K562 (cell line): Measurements from ENCODE around the gene ARHGEF3. TPM values are rescaled to one million over a fixed set of nuclear protein-coding genes. Genes with fewer than 3 reads are reported as not detected.

Experiments used
- ATAC-seq: fragments of 200-7000 bp; cut with Tn5 transposase; 3 replicates; pipeline ENCODE4 v1.9.1; 2020; ENCODE audit warnings: moderate library complexity
- BruUV-seq: library from RNA; stranded (reverse); fragments of 400-500 nt; replicated peaks from 2 replicates; lab custom pipeline; 2021; lab: Mats Ljungman, UMichigan
- CTCF ChIA-PET: fragments of 300-600 bp; formaldehyde crosslinking; extraction: SDS; loops from one replicate; lab custom pipeline; 2021; ENCODE audit warnings: low intra/inter-chr PET ratio; lab: Yijun Ruan, JAX
- POLR2A ChIA-PET: fragments of 300-600, 350-650 bp; sonication (Branson Sonifier 250); formaldehyde crosslinking; extraction: SDS; loops from one replicate; lab custom pipeline; 2021; ENCODE audit warnings: antibody characterized with exemption, inconsistent platforms; lab: Yijun Ruan, JAX
- DNase-seq, 4 experiments: peaks; one replicate each; pipeline versions ENCODE4 v3.0.0 to v3.0.0-alpha.2; 2011 to 2018; ENCODE audit warnings: low spot score in 3 of 4, mixed read lengths in 3 of 4; ENCODE audit errors: extremely low read depth in 1 of 4
- FAIRE-seq: peaks from 2 replicates; lab custom pipeline; 2011; peaks lifted over from hg19 to GRCh38; lab: Jason Lieb, UNC
- H2AFZ ChIP-seq: 2 replicates; pipeline ENCODE4 v1.6.0; 2011; ENCODE audit warnings: low read depth, low read length, control low read depth, inconsistent platforms
- H3K27ac ChIP-seq: fragments of 200-600 bp; 3 replicates; pipeline ENCODE4 v1.8.0; 2011; ENCODE audit warnings: low read depth, mild to moderate bottlenecking, control low read depth, inconsistent platforms, low read length, moderate library complexity, mixed read lengths; ENCODE audit errors: extremely low read depth
- H3K27me3 ChIP-seq, 2 experiments: fragments of 300-600 bp in 1 of 2; 2 replicates in 1 of 2; 3 replicates in 1 of 2; pipeline versions ENCODE4 v1.6.0 to v1.8.0; 2011; ENCODE audit warnings: inconsistent platforms in 2 of 2, low read length in 2 of 2, mild to moderate bottlenecking in 1 of 2, mixed read lengths in 1 of 2, moderate library complexity in 1 of 2; ENCODE audit not compliant: control insufficient read depth in 2 of 2, insufficient read depth in 2 of 2
- H3K36me3 ChIP-seq: fragments of 300-600 bp; 3 replicates; pipeline ENCODE4 v1.8.0; 2011; ENCODE audit warnings: mild to moderate bottlenecking, low read length, inconsistent platforms; ENCODE audit not compliant: control insufficient read depth, insufficient read depth
- H3K4me1 ChIP-seq, 2 experiments: fragments of 200-600 bp in 1 of 2; replicated peaks in 1 of 2; 2 replicates in 1 of 2; 3 replicates in 1 of 2; pipeline versions ENCODE4 v1.5.1 to v1.8.0; 2011; ENCODE audit warnings: inconsistent platforms in 2 of 2, low read length in 2 of 2, mild to moderate bottlenecking in 1 of 2, mixed read lengths in 1 of 2, moderate library complexity in 1 of 2; ENCODE audit not compliant: control insufficient read depth in 2 of 2, insufficient read depth in 2 of 2
- H3K4me2 ChIP-seq: 2 replicates; pipeline ENCODE4 v1.6.1; 2011; ENCODE audit warnings: low read length, control low read depth, inconsistent platforms, mixed read lengths; ENCODE audit not compliant: insufficient read depth
- H3K4me3 ChIP-seq: fragments of 200-600 bp; sonication (generic), shearing (Covaris generic); 2 replicates; pipeline ENCODE4 v1.5.1; 2016; ENCODE audit warnings: control low read depth, inconsistent platforms
- H3K79me2 ChIP-seq: fragments of 200-600 bp; 3 replicates; pipeline ENCODE4 v1.8.0; 2011; ENCODE audit warnings: low read length, inconsistent platforms; ENCODE audit not compliant: control insufficient read depth, insufficient read depth
- H3K9ac ChIP-seq, 2 experiments: 2 replicates each; pipeline versions ENCODE4 v1.6.0 to v1.6.1; 2011; ENCODE audit warnings: low read depth in 2 of 2, low read length in 2 of 2, control low read depth in 1 of 2, inconsistent platforms in 1 of 2, mild to moderate bottlenecking in 1 of 2, mixed read lengths in 1 of 2; ENCODE audit not compliant: insufficient read depth in 1 of 2
- H3K9me1 ChIP-seq: one replicate; pipeline ENCODE4 v1.6.0; 2011; ENCODE audit warnings: inconsistent platforms, mild to moderate bottlenecking, low read length, moderate library complexity; ENCODE audit not compliant: control insufficient read depth, insufficient read depth
- H3K9me3 ChIP-seq: replicated peaks from 2 replicates; pipeline ENCODE4 v1.5.1; 2011; ENCODE audit warnings: low read depth, low read length, inconsistent platforms; ENCODE audit not compliant: control insufficient read depth, insufficient read depth
- H4K20me1 ChIP-seq: replicated peaks from 2 replicates; pipeline ENCODE4 v1.6.1; 2011; ENCODE audit warnings: low read length, inconsistent platforms, mixed read lengths; ENCODE audit not compliant: control insufficient read depth, insufficient read depth
- HNRNPL ChIP-seq: fragments of 200-400 bp; formaldehyde crosslinking; IDR thresholded peaks from 2 replicates; pipeline ENCODE4 v1.6.1; 2017; ENCODE audit warnings: low read depth, mild to moderate bottlenecking, low read length
- MXI1 ChIP-seq: IDR thresholded peaks from 2 replicates; pipeline ENCODE4 v1.6.1; 2011; ENCODE audit warnings: low read depth, mild to moderate bottlenecking, improper control_type of control experiment, low read length
- MYC ChIP-seq, 2 experiments: fragments of 250-450 bp in 1 of 2; sonication (Bioruptor Pico) in 1 of 2; IDR thresholded peaks; 2 replicates each; pipeline versions ENCODE4 v1.5.1 to v1.6.1; 2012 to 2021; ENCODE audit warnings: low read depth in 2 of 2, borderline replicate concordance in 1 of 2, improper control_type of control experiment in 1 of 2, low read length in 1 of 2, mild to moderate bottlenecking in 1 of 2, moderate library complexity in 1 of 2
- POLR2G ChIP-seq: fragments of 200-400 bp; formaldehyde crosslinking; IDR thresholded peaks from 2 replicates; pipeline ENCODE4 v1.6.1; 2017; ENCODE audit warnings: low read depth, mild to moderate bottlenecking, antibody characterized with exemption, low read length, moderate library complexity
- PRMT5 ChIP-seq: sonication (generic); formaldehyde crosslinking; IDR thresholded peaks from 2 replicates; pipeline ENCODE4 v1.5.0; 2020; ENCODE audit warnings: missing genetic modification reagents
- PTBP1 ChIP-seq: fragments of 200-400 bp; formaldehyde crosslinking; IDR thresholded peaks from 2 replicates; pipeline ENCODE4 v1.6.1; 2017; ENCODE audit warnings: low read depth, low read length
- SNIP1 ChIP-seq: fragments of 450-650 bp; IDR thresholded peaks from 2 replicates; pipeline ENCODE4 v1.7.1; 2017; ENCODE audit warnings: low read depth, mild to moderate bottlenecking
- SRSF1 ChIP-seq: fragments of 200-400 bp; formaldehyde crosslinking; IDR thresholded peaks from 2 replicates; pipeline ENCODE4 v1.6.1; 2017; ENCODE audit warnings: mild to moderate bottlenecking, low read depth, low read length, moderate library complexity
- SRSF3 ChIP-seq: fragments of 200-400 bp; formaldehyde crosslinking; IDR thresholded peaks from 2 replicates; pipeline ENCODE4 v1.6.1; 2016; ENCODE audit warnings: mild to moderate bottlenecking, low read length, moderate library complexity; ENCODE audit not compliant: insufficient read depth
- ZKSCAN3 ChIP-seq: fragments of 250-450 bp; sonication (Bioruptor Pico); IDR thresholded peaks from 2 replicates; pipeline ENCODE4 v1.4.0; 2020
- ZNF436 ChIP-seq: fragments of 250-450, 450-650 bp; sonication (Bioruptor Pico); formaldehyde crosslinking; IDR thresholded peaks from 2 replicates; pipeline ENCODE4 v1.7.0; 2020; ENCODE audit warnings: mild to moderate bottlenecking
- ZNF76 ChIP-seq: fragments of 250-450 bp; sonication (Bioruptor Pico); IDR thresholded peaks from 2 replicates; pipeline ENCODE4 v1.4.0; 2020; ENCODE audit warnings: mild to moderate bottlenecking, moderate library complexity, borderline replicate concordance
- WGBS: fragments of 100-300 bp; shearing (Covaris generic); methylation state at CpG from one replicate; pipeline ENCODE4 v1.1.6; 2016; ENCODE audit warnings: low coverage, mixed read lengths; ENCODE audit not compliant: insufficient coverage; ENCODE audit errors: missing lambda C conversion rate; 5-methylcytosine and 5-hydroxymethylcytosine counted together
- in situ Hi-C: fragments of 300-500 bp; cut with MboI; formaldehyde crosslinking; loops from 4 replicates; pipeline ENCODE4 v1.15.0; 2018; ENCODE audit warnings: inconsistent platforms, mixed read lengths
- intact Hi-C: fragments of 100-400 bp; cut with micrococcal nuclease; formaldehyde crosslinking; loops from 2 replicates; pipeline ENCODE4 v1.14.2; 2022
- polyA plus RNA-seq, 8 experiments: library from polyadenylated mRNA; depleted of rRNA in 4 of 8; stranded (reverse) in 5 of 8; unstranded in 3 of 8; fragments of >200 nt; fragmentation: Nextera tagmentation in 2 of 8; fragmentation: Illumina TruSeq in 1 of 8; extraction: Ambion mirVana in 2 of 8; extraction: Trizol in 1 of 8; gene quantifications; 2 replicates each; pipeline versions ENCODE4 v1.2.1 to v1.2.3, GENCODE V29; 2011 to 2014; ENCODE audit warnings: inconsistent platforms in 1 of 8, missing spikeins in 1 of 8
- total RNA-seq, 7 experiments: library from RNA; depleted of rRNA in 6 of 7; stranded (reverse); fragments of >200 nt in 6 of 7; fragmentation: Illumina TruSeq in 2 of 7; extraction: Trizol in 2 of 7; gene quantifications; 2 replicates each; pipeline versions ENCODE4 v1.2.1 to v1.2.3, GENCODE V29; 2011 to 2021; ENCODE audit warnings: low replicate concordance in 1 of 7
- TF ChIP-seq, protein P1 (sequence below): fragments of 450-650 bp; IDR thresholded peaks from 2 replicates; pipeline ENCODE4 v1.6.1; 2016
- TF ChIP-seq, protein P2 (sequence below): fragments of 250-450 bp; sonication (Bioruptor Pico); IDR thresholded peaks from 2 replicates; pipeline ENCODE4 v1.8.0; 2021; ENCODE audit warnings: moderate library complexity, mild to moderate bottlenecking, inconsistent platforms
- TF ChIP-seq, protein P3 (sequence below): fragments of 250-450 bp; sonication (Bioruptor Pico); IDR thresholded peaks from 2 replicates; pipeline ENCODE4 v1.5.0; 2020; ENCODE audit warnings: mild to moderate bottlenecking

ARHGEF3 gene
- total and polyA plus RNA-seq, 9 of the 15 experiments (the other 6 are each of a cell fraction or from before 2014, with no cell fraction given), result 0.77 to 2.7 (median 1.4) TPM

DNA sequence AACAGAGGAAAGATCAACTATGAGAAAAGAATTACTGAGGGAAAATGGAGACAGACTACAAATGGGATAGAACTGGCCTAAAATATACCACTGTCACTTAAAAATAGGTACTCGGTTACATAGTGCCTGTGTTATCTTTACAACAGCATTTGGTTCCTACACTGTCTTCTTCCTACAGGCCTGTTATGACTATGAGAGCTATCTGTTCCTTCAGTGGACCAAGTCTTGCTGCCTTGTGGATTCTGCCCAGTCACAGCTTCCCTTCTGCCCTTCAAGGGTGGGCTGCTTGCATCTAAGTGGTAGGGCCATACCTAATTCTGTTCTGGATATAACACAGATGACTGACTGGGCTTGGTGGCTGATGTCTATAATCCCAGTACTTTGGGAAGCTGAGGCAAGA, 13.8 kb upstream of the ARHGEF3 start:
- Histone ChIP-seq H3K9ac (no peak overlapping the region), H3K27ac (no peak overlapping the region), H3K9me3 (no peaks in the 10 kb centered on the region), H3K36me3 (no peaks in the 10 kb centered on the region), H3K79me2 (no peaks in the 10 kb centered on the region), H2AFZ (no peak overlapping the region), H3K4me2 (no peak overlapping the region), H3K4me1 (no peaks in the 10 kb centered on the region), H3K9me1 (no peaks in the 10 kb centered on the region), H3K27me3 (no peaks in the 10 kb centered on the region), H3K4me3 (no peak overlapping the region), H4K20me1 (no peaks in the 10 kb centered on the region)
- intact Hi-C loops, result no loop called here
- 0% methylated on average over 1 of the region's 1 CpG for WGBS
- ATAC-seq, result no peak
- in situ Hi-C loops, result no loop called here
- CTCF ChIA-PET, result no interaction called here
- FAIRE-seq, result no peak
- no peak for DNase-seq
- POLR2A ChIA-PET, result interaction anchor here (0.6 to 0.7 kb wide), 2 partner anchors 14 to 138 kb away, joined by 3 to 4 read pairs; partner anchors contain the start of gene ARHGEF3
- BruUV-seq, result no TSS peak
- no peak for TF ChIP-seq PRMT5 (CRISPR knock-in tag)
- no peak for TF ChIP-seq ZNF76 (CRISPR knock-in tag)

DNA sequence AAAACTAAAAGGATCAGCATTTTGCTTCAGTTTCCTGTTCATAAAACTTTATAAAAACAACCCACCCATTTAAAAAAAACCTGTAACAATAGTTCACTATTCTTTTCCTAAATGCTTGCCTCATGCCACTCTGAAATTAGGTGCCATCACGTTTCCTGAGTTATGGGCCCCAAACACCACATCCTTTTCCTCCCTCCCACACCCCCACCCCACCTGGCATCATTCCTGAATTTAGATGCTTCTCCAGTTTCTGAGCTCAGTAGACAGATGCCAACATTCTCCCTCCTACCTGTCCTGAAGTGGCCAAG, 11.9 kb upstream of the ARHGEF3 start:
- Histone ChIP-seq H3K4me1 (no peaks in the 10 kb centered on the region), H3K79me2 (no peaks in the 10 kb centered on the region), H3K36me3 (no peaks in the 10 kb centered on the region), H3K4me3 (no peak overlapping the region), H3K4me2 (no peak overlapping the region), H3K9ac (no peak overlapping the region), H3K9me3 (no peaks in the 10 kb centered on the region), H3K9me1 (no peaks in the 10 kb centered on the region), H2AFZ (no peak overlapping the region), H3K27me3 (no peaks in the 10 kb centered on the region), H4K20me1 (no peaks in the 10 kb centered on the region), H3K27ac (no peak overlapping the region)
- FAIRE-seq, result no peak
- in situ Hi-C loops (no loop called here), intact Hi-C loops (no loop called here)
- CTCF ChIA-PET, result no interaction called here
- WGBS, result 20% methylated on average over 1 of the region's 1 CpG
- no peak for DNase-seq
- POLR2A ChIA-PET, result interaction anchor here (0.9 kb wide), 1 partner anchor 8 kb away, joined by 3 read pairs; no protein-coding TSS in a partner anchor
- no TSS peak for BruUV-seq
- ATAC-seq, result no peak
- TF ChIP-seq, protein P1, sequence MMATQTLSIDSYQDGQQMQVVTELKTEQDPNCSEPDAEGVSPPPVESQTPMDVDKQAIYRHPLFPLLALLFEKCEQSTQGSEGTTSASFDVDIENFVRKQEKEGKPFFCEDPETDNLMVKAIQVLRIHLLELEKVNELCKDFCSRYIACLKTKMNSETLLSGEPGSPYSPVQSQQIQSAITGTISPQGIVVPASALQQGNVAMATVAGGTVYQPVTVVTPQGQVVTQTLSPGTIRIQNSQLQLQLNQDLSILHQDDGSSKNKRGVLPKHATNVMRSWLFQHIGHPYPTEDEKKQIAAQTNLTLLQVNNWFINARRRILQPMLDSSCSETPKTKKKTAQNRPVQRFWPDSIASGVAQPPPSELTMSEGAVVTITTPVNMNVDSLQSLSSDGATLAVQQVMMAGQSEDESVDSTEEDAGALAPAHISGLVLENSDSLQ, result no peak
- no peak for TF ChIP-seq POLR2G
- no peak for TF ChIP-seq MXI1
- TF ChIP-seq PRMT5 (CRISPR knock-in tag), result no peak
- TF ChIP-seq, protein P2, sequence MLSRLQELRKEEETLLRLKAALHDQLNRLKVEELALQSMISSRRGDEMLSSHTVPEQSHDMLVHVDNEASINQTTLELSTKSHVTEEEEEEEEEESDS (CRISPR knock-in tag), result no peak
- TF ChIP-seq ZKSCAN3 (CRISPR knock-in tag), result no peak
- no peak for TF ChIP-seq SRSF1
- TF ChIP-seq, protein P3, sequence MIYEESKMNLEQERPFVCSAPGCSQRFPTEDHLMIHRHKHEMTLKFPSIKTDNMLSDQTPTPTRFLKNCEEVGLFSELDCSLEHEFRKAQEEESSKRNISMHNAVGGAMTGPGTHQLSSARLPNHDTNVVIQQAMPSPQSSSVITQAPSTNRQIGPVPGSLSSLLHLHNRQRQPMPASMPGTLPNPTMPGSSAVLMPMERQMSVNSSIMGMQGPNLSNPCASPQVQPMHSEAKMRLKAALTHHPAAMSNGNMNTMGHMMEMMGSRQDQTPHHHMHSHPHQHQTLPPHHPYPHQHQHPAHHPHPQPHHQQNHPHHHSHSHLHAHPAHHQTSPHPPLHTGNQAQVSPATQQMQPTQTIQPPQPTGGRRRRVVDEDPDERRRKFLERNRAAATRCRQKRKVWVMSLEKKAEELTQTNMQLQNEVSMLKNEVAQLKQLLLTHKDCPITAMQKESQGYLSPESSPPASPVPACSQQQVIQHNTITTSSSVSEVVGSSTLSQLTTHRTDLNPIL (CRISPR knock-in tag), result no peak
- TF ChIP-seq MYC (IDR thresholded peaks at IDR 0.05; ENCODE audit: low read depth, low read length), result no peak
- TF ChIP-seq MYC (CRISPR knock-in tag; IDR thresholded peaks at IDR 0.05; ENCODE audit: borderline replicate concordance, low read depth), result no peak
- TF ChIP-seq SNIP1, result no peak
- no peak for TF ChIP-seq PTBP1
- no peak for TF ChIP-seq SRSF3
- TF ChIP-seq HNRNPL, result no peak
- no peak for TF ChIP-seq ZNF436 (CRISPR knock-in tag)
